ENCODE results near the gene SYNDIG1.
"Not testable (repeated sequence)": the region's sequence is repeated elsewhere in the genome, so short reads cannot be mapped to it uniquely, and the experiment has no call there.

The SYNDIG1 gene

DNA sequence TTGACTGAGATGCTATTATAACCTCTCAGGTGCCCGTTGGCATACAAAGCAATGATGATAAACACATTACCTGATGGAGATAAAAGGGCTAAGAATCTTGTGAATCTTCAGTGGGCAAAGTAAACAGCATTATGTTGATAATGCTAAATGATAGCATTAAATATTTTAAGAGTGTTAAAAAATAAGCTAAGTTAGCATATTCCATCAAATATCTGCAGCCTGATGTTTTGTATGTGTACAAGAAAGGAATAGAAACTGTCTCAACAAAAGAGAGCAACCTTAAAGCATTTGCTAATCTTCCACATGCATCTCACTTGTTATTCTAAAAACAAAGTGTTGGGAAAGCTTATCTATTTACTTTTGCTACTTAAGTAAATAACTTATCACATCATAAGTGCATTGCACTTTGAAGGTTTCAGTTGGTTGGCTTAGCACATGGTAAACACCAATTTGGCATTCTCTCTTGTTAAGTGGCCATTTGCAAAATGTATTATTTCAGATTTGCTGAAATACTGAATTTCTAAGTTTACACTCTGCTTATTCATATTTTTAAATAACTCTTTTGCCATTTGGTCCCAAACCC lies 151.6 kb downstream of the SYNDIG1 start:
- no peak overlapping the region for H3K27ac ChIP-seq
- H3K4me3 ChIP-seq: no peak overlapping the region
- H3K4me1 ChIP-seq: peaks cover 49% of the 10 kb centered on the region
- H3K4me2 ChIP-seq: peak overlapping the region; percentile 65; the same call in 1 of the 2 replicates
- H3K27me3 ChIP-seq: no peaks in the 10 kb centered on the region
- no peak overlapping the region for H3K9ac ChIP-seq
- no peaks in the 10 kb centered on the region for H3K9me3 ChIP-seq
- H4K20me1 ChIP-seq: no peaks in the 10 kb centered on the region
- H3K36me3 ChIP-seq: no peaks in the 10 kb centered on the region
- no peak for TF ChIP-seq Cebpa-rat (IDR thresholded peaks at IDR 0.05)

DNA sequence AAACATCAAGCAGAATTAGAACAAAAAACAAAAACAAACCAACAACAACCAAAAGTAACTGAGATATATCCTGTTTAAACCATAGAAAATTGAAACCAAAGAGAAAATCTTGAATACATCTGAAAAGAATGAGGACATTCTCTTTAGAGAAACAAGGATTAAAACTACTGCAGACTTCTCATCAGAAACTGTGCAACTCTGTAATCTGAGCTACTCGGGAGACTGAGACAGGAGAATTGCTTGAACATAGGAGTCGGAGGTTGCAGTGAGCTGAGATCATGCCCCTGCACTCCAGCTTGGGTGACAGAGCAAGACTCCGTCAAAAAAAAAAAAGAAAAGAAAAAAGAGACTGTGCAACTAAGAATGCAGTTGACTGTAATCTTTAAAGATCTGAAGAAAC lies 153.4 kb downstream of the SYNDIG1 start:
- no peak for TF ChIP-seq Cebpa-rat (IDR thresholded peaks at IDR 0.05)

DNA sequence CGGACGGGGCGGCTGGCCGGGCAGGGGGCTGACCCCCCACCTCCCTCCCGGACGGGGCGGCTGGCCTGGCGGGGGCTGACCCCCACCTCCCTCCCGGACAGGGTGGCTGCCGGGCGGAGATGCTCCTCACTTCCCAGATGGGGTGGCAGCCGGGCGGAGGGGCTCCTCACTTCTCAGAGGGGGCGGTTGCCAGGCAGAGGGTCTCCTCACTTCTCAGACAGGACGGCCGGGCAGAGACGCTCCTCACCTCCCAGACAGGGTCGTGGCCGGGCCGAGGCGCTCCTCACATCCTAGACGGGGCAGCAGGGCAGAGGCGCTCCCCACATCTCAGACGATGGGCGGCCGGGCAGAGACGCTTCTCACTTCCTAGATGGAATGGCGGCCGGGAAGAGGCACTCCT lies 156.7 kb downstream of the SYNDIG1 start:
- not testable (repeated sequence) for H3K27me3 ChIP-seq, H3K27ac ChIP-seq, H3K9ac ChIP-seq, H4K20me1 ChIP-seq, H3K36me3 ChIP-seq, H3K9me3 ChIP-seq, H3K4me2 ChIP-seq, H3K4me3 ChIP-seq
- peaks cover 21% of the 10 kb centered on the region for H3K4me1 ChIP-seq

More for the DNA sequence above, 153.4 kb downstream of the SYNDIG1 start:
- H4K20me1 ChIP-seq: no peaks in the 10 kb centered on the region
- H3K27ac ChIP-seq: no peak overlapping the region
- H3K9me3 ChIP-seq: peaks cover 4% of the 10 kb centered on the region; the same call in 1 of the 2 replicates
- H3K27me3 ChIP-seq: no peaks in the 10 kb centered on the region
- peaks cover 34% of the 10 kb centered on the region for H3K4me1 ChIP-seq
- H3K36me3 ChIP-seq: no peaks in the 10 kb centered on the region
- no peak overlapping the region for H3K4me3 ChIP-seq
- H3K9ac ChIP-seq: no peak overlapping the region
- H3K4me2 ChIP-seq: no peak overlapping the region

DNA sequence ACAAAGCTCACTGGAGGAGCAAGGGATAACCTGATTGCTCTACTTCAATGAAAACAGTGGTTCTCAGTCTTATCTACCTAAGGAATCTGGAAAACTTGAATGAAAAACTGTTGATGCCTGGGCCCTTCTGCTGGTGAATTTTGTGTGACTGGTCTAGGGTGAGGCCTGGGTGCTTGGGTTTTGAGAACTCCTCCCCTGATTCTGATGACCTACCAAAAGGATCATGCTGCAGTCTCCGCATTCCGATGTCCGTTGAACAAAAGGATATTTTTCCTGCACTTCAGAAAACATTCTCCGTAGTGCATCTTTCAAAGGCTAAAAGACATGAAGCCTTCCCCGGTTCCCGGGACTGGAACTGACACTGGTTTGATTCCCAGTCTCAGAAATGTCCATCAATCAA lies 157.9 kb downstream of the SYNDIG1 start:
- Histone ChIP-seq H3K9ac (no peak overlapping the region), H3K4me2 (no peak overlapping the region), H3K4me1 (peaks cover 21% of the 10 kb centered on the region), H4K20me1 (no peaks in the 10 kb centered on the region), H3K4me3 (no peak overlapping the region), H3K36me3 (no peaks in the 10 kb centered on the region), H3K9me3 (peaks cover 4% of the 10 kb centered on the region; the same call in 1 of the 2 replicates), H3K27me3 (no peaks in the 10 kb centered on the region), H3K27ac (no peak overlapping the region)
- TF ChIP-seq Cebpa-rat (IDR thresholded peaks at IDR 0.05): no peak

DNA sequence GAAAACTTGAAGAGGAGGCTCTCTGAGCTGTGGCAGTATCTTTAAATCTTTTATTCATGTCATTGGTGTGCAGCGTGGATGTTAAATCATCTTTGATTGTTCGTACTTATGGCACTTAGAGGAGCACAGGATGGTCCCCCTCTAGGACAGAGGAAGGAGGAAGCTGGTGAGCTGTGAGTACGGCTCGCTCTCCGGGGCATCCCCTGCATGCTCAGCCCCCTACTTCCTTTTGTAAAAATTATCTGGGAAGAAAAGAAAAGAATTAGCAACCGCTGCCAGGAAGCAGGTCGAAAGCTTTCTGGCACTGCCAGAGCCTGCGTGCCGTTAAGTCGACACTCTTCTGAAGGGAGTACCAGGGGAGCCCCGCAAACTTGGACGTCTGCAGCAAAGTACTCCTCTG lies 158.5 kb downstream of the SYNDIG1 start:
- no peak overlapping the region for H3K27ac ChIP-seq
- H4K20me1 ChIP-seq: no peaks in the 10 kb centered on the region
- H3K4me1 ChIP-seq: peaks cover 21% of the 10 kb centered on the region
- no peaks in the 10 kb centered on the region for H3K27me3 ChIP-seq
- H3K4me2 ChIP-seq: no peak overlapping the region
- H3K9ac ChIP-seq: no peak overlapping the region
- TF ChIP-seq Cebpa-rat (IDR thresholded peaks at IDR 0.05): no peak
- no peak overlapping the region for H3K4me3 ChIP-seq
- H3K9me3 ChIP-seq: peaks cover 4% of the 10 kb centered on the region; the same call in 1 of the 2 replicates
- no peaks in the 10 kb centered on the region for H3K36me3 ChIP-seq

DNA sequence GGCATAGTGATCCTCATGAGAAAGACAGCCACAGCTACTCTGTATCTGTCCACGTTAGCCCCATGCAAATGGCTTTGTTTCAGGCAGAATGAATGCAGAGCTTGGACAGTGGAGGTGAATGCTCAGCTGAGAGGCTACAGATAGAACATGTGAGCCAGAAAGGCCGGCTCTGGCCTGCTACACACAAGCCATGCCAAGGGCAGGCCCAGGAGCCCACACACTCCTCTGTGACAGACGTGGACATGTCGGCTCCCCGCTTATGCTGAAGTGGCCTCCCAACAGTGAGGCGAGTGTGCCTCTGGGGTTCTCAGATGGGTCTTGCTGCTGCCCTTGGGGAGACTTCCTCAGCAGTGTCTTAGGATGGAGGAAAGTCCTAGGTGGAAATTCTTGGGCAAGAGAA lies 159.6 kb downstream of the SYNDIG1 start:
- Histone ChIP-seq H3K9me3 (peaks cover 4% of the 10 kb centered on the region; the same call in 1 of the 2 replicates), H3K36me3 (no peaks in the 10 kb centered on the region), H3K9ac (no peak overlapping the region), H3K4me2 (peak overlapping the region; percentile 69), H3K27me3 (no peaks in the 10 kb centered on the region), H3K27ac (0 out of 2 replicates have a peak overlapping the region, but pooled peaks have one; percentile 29), H3K4me3 (no peak overlapping the region), H4K20me1 (no peaks in the 10 kb centered on the region), H3K4me1 (peaks cover 21% of the 10 kb centered on the region)
- TF ChIP-seq Cebpa-rat (IDR thresholded peaks at IDR 0.05): no peak

DNA sequence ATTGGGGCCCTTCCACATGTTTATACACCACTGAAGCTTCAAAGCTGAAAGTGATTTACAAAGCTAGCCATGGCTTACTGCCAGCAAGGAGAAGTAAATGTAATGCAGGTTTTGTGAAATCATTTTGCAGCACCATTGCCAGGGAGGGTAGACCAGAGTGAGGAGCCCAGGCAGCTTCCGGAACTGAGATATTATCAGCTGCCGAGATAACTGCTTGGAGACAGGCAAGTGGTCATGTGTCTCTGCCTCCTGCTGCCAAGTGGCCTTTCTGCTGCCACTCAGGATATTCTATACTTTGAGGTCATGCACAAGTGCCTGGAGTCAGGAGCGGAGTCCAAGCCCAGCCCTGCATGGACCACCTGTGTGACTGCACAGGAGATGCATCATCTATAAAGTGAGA lies 160.2 kb downstream of the SYNDIG1 start:
- no peaks in the 10 kb centered on the region for H3K27me3 ChIP-seq
- H3K9me3 ChIP-seq: peaks cover 4% of the 10 kb centered on the region; the same call in 1 of the 2 replicates
- no peak overlapping the region for H3K4me3 ChIP-seq
- no peaks in the 10 kb centered on the region for H4K20me1 ChIP-seq
- peaks cover 21% of the 10 kb centered on the region for H3K4me1 ChIP-seq
- peak overlapping the region; percentile 69 for H3K4me2 ChIP-seq
- H3K27ac ChIP-seq: 0 out of 2 replicates have a peak overlapping the region, but pooled peaks have one; percentile 29
- H3K9ac ChIP-seq: no peak overlapping the region
- no peaks in the 10 kb centered on the region for H3K36me3 ChIP-seq
- TF ChIP-seq Cebpa-rat (IDR thresholded peaks at IDR 0.05): no peak

DNA sequence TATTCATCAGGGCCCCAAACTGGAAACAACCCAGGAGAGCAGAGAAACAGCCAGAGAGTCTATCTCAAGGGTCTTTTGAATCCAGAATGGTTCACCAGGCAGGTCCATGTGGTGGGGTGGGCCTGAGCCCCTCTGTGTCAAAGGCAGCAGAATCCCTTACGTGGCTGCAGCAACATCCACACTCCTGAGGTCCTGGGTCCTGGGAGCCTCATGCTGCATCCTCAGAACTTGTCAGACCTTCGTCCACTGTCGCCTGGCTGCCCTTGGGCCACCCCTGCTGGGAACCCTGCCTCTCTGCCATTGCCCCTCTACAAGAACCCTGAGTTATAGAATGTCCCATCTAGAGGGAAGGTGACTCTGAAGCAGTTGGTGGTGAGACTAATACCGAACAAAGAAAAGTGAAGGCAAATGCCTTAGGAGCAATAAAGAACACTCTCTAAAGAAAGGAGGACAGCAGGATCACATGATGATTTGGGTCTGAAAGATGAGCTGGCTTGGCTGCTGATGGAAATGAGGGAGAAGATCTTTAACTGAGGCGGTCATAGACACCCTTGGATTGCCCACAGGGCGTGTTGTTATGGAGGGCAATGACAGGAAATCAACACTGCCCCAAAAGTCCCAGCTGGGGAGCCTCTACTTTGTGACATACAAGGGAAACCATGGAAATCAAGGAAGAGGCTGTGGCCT lies 161.2 kb downstream of the SYNDIG1 start:
- H3K27ac ChIP-seq: no peak overlapping the region
- H3K4me1 ChIP-seq: peaks cover 21% of the 10 kb centered on the region
- no peak overlapping the region for H3K9ac ChIP-seq
- H3K36me3 ChIP-seq: no peaks in the 10 kb centered on the region
- no peaks in the 10 kb centered on the region for H3K27me3 ChIP-seq
- H3K9me3 ChIP-seq: peaks cover 4% of the 10 kb centered on the region; the same call in 1 of the 2 replicates
- H3K4me2 ChIP-seq: no peak overlapping the region
- H3K4me3 ChIP-seq: no peak overlapping the region
- no peaks in the 10 kb centered on the region for H4K20me1 ChIP-seq
- TF ChIP-seq Cebpa-rat (IDR thresholded peaks at IDR 0.05): no peak

DNA sequence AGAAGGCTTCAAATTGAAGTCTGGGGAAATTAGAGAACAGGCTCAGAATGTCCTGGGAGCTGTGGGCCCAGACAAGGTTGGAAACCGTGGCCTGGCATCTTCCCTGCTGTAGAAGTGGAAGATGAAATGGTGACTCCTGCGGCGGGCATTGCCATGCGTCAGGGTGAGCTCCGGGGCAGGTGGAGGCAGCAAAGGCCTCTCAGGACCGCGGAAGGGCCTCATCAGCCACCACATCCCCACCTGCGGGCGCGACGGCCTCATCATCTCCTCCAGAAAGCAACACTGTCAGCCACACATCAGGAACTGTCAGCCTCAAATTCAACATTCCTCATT lies 161.7 kb downstream of the SYNDIG1 start:
- H3K36me3 ChIP-seq: no peaks in the 10 kb centered on the region
- H3K9ac ChIP-seq: no peak overlapping the region
- no peaks in the 10 kb centered on the region for H3K27me3 ChIP-seq
- no peaks in the 10 kb centered on the region for H4K20me1 ChIP-seq
- TF ChIP-seq Cebpa-rat (IDR thresholded peaks at IDR 0.05): no peak
- H3K4me1 ChIP-seq: peaks cover 21% of the 10 kb centered on the region
- H3K4me3 ChIP-seq: no peak overlapping the region
- peaks cover 4% of the 10 kb centered on the region; the same call in 1 of the 2 replicates for H3K9me3 ChIP-seq
- H3K4me2 ChIP-seq: no peak overlapping the region
- no peak overlapping the region for H3K27ac ChIP-seq

DNA sequence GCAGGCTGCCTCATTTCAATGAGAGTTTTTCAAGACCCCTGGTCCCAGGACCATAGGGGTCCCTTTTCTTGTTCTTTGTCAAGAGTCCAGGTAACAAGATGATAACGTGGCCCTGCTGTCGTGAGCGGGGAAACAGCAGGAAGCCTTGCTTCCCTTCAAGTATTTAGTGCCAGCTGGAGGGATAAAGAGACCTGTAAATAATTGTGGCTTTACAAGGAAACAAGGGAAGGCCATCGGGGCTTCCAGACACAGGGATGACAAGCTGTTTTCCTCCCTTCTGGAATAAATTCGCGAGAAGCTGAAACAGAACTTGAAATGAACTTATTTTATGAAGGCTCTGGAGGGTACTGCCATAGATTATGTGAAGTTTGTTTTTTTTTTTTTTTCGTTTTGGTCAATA lies 163.2 kb downstream of the SYNDIG1 start:
- H4K20me1 ChIP-seq: no peaks in the 10 kb centered on the region
- TF ChIP-seq Cebpa-rat (IDR thresholded peaks at IDR 0.05): no peak
- no peak overlapping the region for H3K9ac ChIP-seq
- H3K27me3 ChIP-seq: no peaks in the 10 kb centered on the region
- H3K4me3 ChIP-seq: no peak overlapping the region
- H3K4me1 ChIP-seq: peaks cover 21% of the 10 kb centered on the region
- H3K9me3 ChIP-seq: no peaks in the 10 kb centered on the region
- no peak overlapping the region for H3K4me2 ChIP-seq
- H3K27ac ChIP-seq: no peak overlapping the region
- H3K36me3 ChIP-seq: no peaks in the 10 kb centered on the region
